PC-3 (cell line): ENCODE results near the gene ZNF592. TPM values are rescaled to one million over a fixed set of nuclear protein-coding genes. Genes with fewer than 3 reads are reported as not detected.

Source experiments
- ATAC-seq: fragments of 200-7000 bp; cut with Tn5 transposase; 2 replicates; pipeline ENCODE4 v1.9.1; 2020; ENCODE audit warnings: mild to moderate bottlenecking, moderate library complexity
- BruUV-seq: library from RNA; stranded (reverse); fragments of 400-500 nt; replicated peaks from 2 replicates; lab custom pipeline; 2021; lab: Mats Ljungman, UMichigan
- CTCF ChIA-PET: fragments of 300-600 bp; sonication (Branson Sonifier 250); formaldehyde crosslinking; loops from one replicate; lab custom pipeline; 2022; ENCODE audit warnings: antibody characterized with exemption; lab: Charles Lee
- POLR2A ChIA-PET: fragments of 300-600 bp; sonication (Branson Sonifier 250); formaldehyde crosslinking; loops from one replicate; lab custom pipeline; 2022; ENCODE audit warnings: antibody characterized with exemption; ENCODE audit not compliant: unreplicated experiment; lab: Charles Lee
- DNase-seq: peaks from one replicate; pipeline ENCODE4 v3.0.0-alpha.2; 2015
- H2AFZ ChIP-seq: fragments of 300-600 bp; sonication (generic); 2 replicates; pipeline ENCODE4 v1.6.0; 2016; ENCODE audit warnings: antibody characterized with exemption, low read length
- H3F3A ChIP-seq: fragments of 300-600 bp; sonication (generic); one replicate; pipeline ENCODE4 v1.6.0; 2017; ENCODE audit warnings: antibody characterized with exemption, low read length, control low read depth, mild to moderate bottlenecking; ENCODE audit not compliant: unreplicated experiment
- H3K27ac ChIP-seq: fragments of 300-600 bp; sonication (generic); 2 replicates; pipeline ENCODE4 v1.5.1; 2016; ENCODE audit warnings: mild to moderate bottlenecking, low read length
- H3K27me3 ChIP-seq: fragments of 300-600 bp; sonication (generic); 2 replicates; pipeline ENCODE4 v1.6.1; 2016; ENCODE audit warnings: low read length, mixed read lengths
- H3K36me3 ChIP-seq: fragments of 300-600 bp; sonication (generic); 2 replicates; pipeline ENCODE4 v1.6.1; 2016; ENCODE audit warnings: low read depth, mixed run types, low read length, mixed read lengths
- H3K4me1 ChIP-seq: fragments of 300-600 bp; sonication (generic); 2 replicates; pipeline ENCODE4 v1.5.1; 2016; ENCODE audit warnings: low read length; ENCODE audit not compliant: insufficient read depth
- H3K4me2 ChIP-seq: fragments of 300-600 bp; sonication (generic); 2 replicates; pipeline ENCODE4 v1.6.0; 2016; ENCODE audit warnings: low read length
- H3K4me3 ChIP-seq: fragments of 300-600 bp; sonication (generic); 2 replicates; pipeline ENCODE4 v1.5.1; 2016; ENCODE audit warnings: mild to moderate bottlenecking, low read length, mixed read lengths
- H3K79me2 ChIP-seq: fragments of 300-600 bp; sonication (generic); 2 replicates; pipeline ENCODE4 v1.6.1; 2017; ENCODE audit warnings: low read length, mixed read lengths
- H3K9ac ChIP-seq: fragments of 300-600 bp; sonication (generic); 2 replicates; pipeline ENCODE4 v1.6.0; 2016; ENCODE audit warnings: mild to moderate bottlenecking, low read length
- H3K9me2 ChIP-seq: fragments of 300-600 bp; sonication (generic); replicated peaks from 2 replicates; pipeline ENCODE4 v1.6.1; 2016; ENCODE audit warnings: mixed run types, low read length, mixed read lengths
- H3K9me3 ChIP-seq: fragments of 300-600 bp; sonication (generic); 2 replicates; pipeline ENCODE4 v1.6.1; 2016; ENCODE audit warnings: low read length, mixed read lengths
- H4K20me1 ChIP-seq: fragments of 300-600 bp; sonication (generic); 2 replicates; pipeline ENCODE4 v1.6.1; 2016; ENCODE audit warnings: low read length, mixed read lengths
- CTCF ChIP-seq: fragments of 300-600 bp; sonication (generic); conservative IDR thresholded peaks from 2 replicates; pipeline ENCODE4 v1.5.1; 2017; ENCODE audit warnings: antibody characterized with exemption, low read depth, mild to moderate bottlenecking, low read length
- EZH2 ChIP-seq: fragments of 300-600 bp; sonication (generic); IDR thresholded peaks from one replicate; pipeline ENCODE4 v1.6.1; 2017; ENCODE audit warnings: antibody characterized with exemption, mild to moderate bottlenecking, low read length; ENCODE audit not compliant: unreplicated experiment
- EZH2phosphoT487 ChIP-seq: fragments of 300-600 bp; sonication (generic); IDR thresholded peaks from 2 replicates; pipeline ENCODE4 v1.6.1; 2018; ENCODE audit warnings: mild to moderate bottlenecking, antibody characterized with exemption, low read length, borderline replicate concordance
- intact Hi-C: fragments of 100-400 bp; cut with micrococcal nuclease; formaldehyde crosslinking; loops from 2 replicates; pipeline ENCODE4 v1.9.0; 2023
- total RNA-seq: library from RNA; depleted of rRNA; stranded (reverse); fragments of >200 nt; gene quantifications from 2 replicates; pipeline ENCODE4 v1.2.3, GENCODE V29; 2014

The ZNF592 gene
- total RNA-seq, 1 experiment from 2014 or later, result 12.3 TPM

GRCh38 chr15:84824260-84825007 lies 76.0 kb downstream of the ZNF592 start:
- H3K79me2 ChIP-seq, result no peaks in the 10 kb centered on the region
- intact Hi-C loops, result no loop called here
- H3K36me3 ChIP-seq, result no peaks in the 10 kb centered on the region
- no peak overlapping the region for H3K9ac ChIP-seq
- no peaks in the 10 kb centered on the region for H3K9me2 ChIP-seq
- no peaks in the 10 kb centered on the region for H3K4me1 ChIP-seq
- POLR2A ChIA-PET, result no interaction called here
- DNase-seq (no peak), ATAC-seq (no peak)
- TF ChIP-seq EZH2 (no peak), CTCF (no peak), EZH2phosphoT487 (no peak)
- no peak overlapping the region for H3K27ac ChIP-seq
- no peak overlapping the region for H2AFZ ChIP-seq
- H3K4me2 ChIP-seq, result no peak overlapping the region
- H3F3A ChIP-seq, result no peaks in the 10 kb centered on the region
- H3K9me3 ChIP-seq, result no peaks in the 10 kb centered on the region
- no peak overlapping the region for H3K4me3 ChIP-seq
- H4K20me1 ChIP-seq, result no peaks in the 10 kb centered on the region
- no TSS peak for BruUV-seq
- CTCF ChIA-PET, result no interaction called here
- no peaks in the 10 kb centered on the region for H3K27me3 ChIP-seq

DNA sequence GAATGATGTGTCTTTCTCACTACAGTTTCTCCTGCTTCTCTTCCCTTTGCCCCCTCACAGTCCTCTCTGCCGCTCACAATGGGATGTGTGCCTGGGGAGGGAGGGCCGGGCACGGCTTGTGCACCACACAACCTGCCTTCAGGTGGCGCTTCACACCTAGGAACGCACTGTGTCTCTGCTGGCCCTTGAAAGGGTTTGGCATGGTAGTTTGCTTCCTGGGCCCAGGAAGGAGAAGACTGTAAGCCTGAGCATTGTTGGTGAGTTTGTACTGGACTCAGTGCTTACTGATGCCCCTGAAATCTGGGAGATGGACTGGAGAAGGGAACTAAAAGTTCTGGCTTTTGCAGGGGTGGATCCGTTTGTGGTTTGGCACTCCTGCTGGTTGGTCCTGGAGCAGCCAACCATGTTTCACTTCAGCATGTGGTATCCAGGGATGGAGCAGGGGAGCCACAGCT lies 78.0 kb downstream of the ZNF592 start:
- POLR2A ChIA-PET, result no interaction called here
- Histone ChIP-seq H2AFZ (peak overlapping the region; percentile 71; the same call in 1 of the 2 replicates), H4K20me1 (no peaks in the 10 kb centered on the region), H3K27ac (no peak overlapping the region), H3K27me3 (no peaks in the 10 kb centered on the region), H3K79me2 (no peaks in the 10 kb centered on the region), H3K4me3 (no peak overlapping the region), H3K4me1 (no peaks in the 10 kb centered on the region), H3K4me2 (no peak overlapping the region), H3K36me3 (no peaks in the 10 kb centered on the region), H3K9ac (no peak overlapping the region), H3K9me3 (no peaks in the 10 kb centered on the region), H3F3A (no peaks in the 10 kb centered on the region), H3K9me2 (no peaks in the 10 kb centered on the region)
- no TSS peak for BruUV-seq
- CTCF ChIA-PET, result no interaction called here
- peak; percentile 71 for ATAC-seq
- peak; percentile 77 for TF ChIP-seq CTCF
- TF ChIP-seq EZH2phosphoT487, result no peak
- intact Hi-C loops, result no loop called here
- DNase-seq, result peak; percentile 67

DNA sequence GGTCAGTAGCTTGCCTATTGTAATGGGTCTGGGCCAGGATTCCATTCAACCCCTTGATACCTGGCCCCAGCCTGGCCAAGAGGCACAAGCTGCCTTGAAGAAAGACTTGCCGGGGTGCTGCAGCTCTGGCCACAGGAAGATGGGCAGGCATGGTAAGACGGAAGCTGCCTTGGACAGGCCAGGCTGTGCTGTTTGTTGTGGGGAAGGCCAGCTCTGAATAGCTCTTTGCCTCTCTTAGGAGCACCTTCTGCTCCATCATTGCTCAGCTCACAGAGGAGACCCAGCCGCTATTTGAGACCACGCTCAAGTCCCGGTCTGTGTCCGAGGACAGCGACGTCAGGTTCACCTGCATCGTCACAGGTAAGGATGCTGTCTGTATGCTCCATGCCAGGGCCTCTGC lies 78.9 kb downstream of the ZNF592 start:
- H3K79me2 ChIP-seq, result no peaks in the 10 kb centered on the region
- no TSS peak for BruUV-seq
- H3F3A ChIP-seq, result no peaks in the 10 kb centered on the region
- H3K4me3 ChIP-seq, result no peak overlapping the region
- POLR2A ChIA-PET, result no interaction called here
- no peaks in the 10 kb centered on the region for H3K9me3 ChIP-seq
- no peak overlapping the region for H3K9ac ChIP-seq
- no peaks in the 10 kb centered on the region for H3K4me1 ChIP-seq
- no peak overlapping the region for H2AFZ ChIP-seq
- TF ChIP-seq EZH2 (no peak), CTCF (no peak), EZH2phosphoT487 (no peak)
- no peak for DNase-seq
- H3K9me2 ChIP-seq, result no peaks in the 10 kb centered on the region
- no peak overlapping the region for H3K4me2 ChIP-seq
- intact Hi-C loops, result no loop called here
- no peak overlapping the region for H3K27ac ChIP-seq
- H4K20me1 ChIP-seq, result no peaks in the 10 kb centered on the region
- ATAC-seq, result no peak
- H3K36me3 ChIP-seq, result no peaks in the 10 kb centered on the region
- H3K27me3 ChIP-seq, result no peaks in the 10 kb centered on the region
- CTCF ChIA-PET, result no interaction called here
